ENCODE measurements around the gene CCNF.

CCNF gene

GRCh38 chr16:2471653-2472487 lies 42.6 kb downstream of the CCNF start:
- no peak for DNase-seq (ENCODE audit: low read depth, low spot score)
- H3K4me3 ChIP-seq (ENCODE audit: low read depth, low read length), result no peak overlapping the region
- TF ChIP-seq CTCF (IDR thresholded peaks at IDR 0.05; ENCODE audit: low read depth, low read length), result no peak
- in situ Hi-C loops (cut with HindIII; ENCODE audit: low sequenced_read_pairs), result no loop called here

- in situ Hi-C loops (cut with HindIII; ENCODE audit: low sequenced_read_pairs), result no loop called here
- H3K4me3 ChIP-seq (ENCODE audit: low read depth, low read length), result no peak overlapping the region
- DNase-seq (ENCODE audit: low read depth, low spot score), result no peak
- TF ChIP-seq CTCF (IDR thresholded peaks at IDR 0.05; ENCODE audit: low read depth, low read length), result no peak
Observed at GRCh38 chr16:2472488-2472864, 43.2 kb downstream of the CCNF start.

- TF ChIP-seq CTCF (IDR thresholded peaks at IDR 0.05; ENCODE audit: low read depth, low read length), result no peak
- DNase-seq (ENCODE audit: low read depth, low spot score), result no peak
- no peak overlapping the region for H3K4me3 ChIP-seq (ENCODE audit: low read depth, low read length)
- in situ Hi-C loops (cut with HindIII; ENCODE audit: low sequenced_read_pairs), result no loop called here
Observed at GRCh38 chr16:2472885-2473445, 43.7 kb downstream of the CCNF start.

GRCh38 chr16:2473446-2473926 lies 44.2 kb downstream of the CCNF start:
- no peak for DNase-seq (ENCODE audit: low read depth, low spot score)
- H3K4me3 ChIP-seq (ENCODE audit: low read depth, low read length), result no peak overlapping the region
- in situ Hi-C loops (cut with HindIII; ENCODE audit: low sequenced_read_pairs), result no loop called here
- no peak for TF ChIP-seq CTCF (IDR thresholded peaks at IDR 0.05; ENCODE audit: low read depth, low read length)

- peak overlapping the region; percentile 68 for H3K4me3 ChIP-seq (ENCODE audit: low read depth, low read length)
- TF ChIP-seq CTCF (IDR thresholded peaks at IDR 0.05; ENCODE audit: low read depth, low read length), result peak; percentile 25
- in situ Hi-C loops (cut with HindIII; ENCODE audit: low sequenced_read_pairs), result no loop called here
- no peak for DNase-seq (ENCODE audit: low read depth, low spot score)
Observed at GRCh38 chr16:2473999-2474876, 45.0 kb downstream of the CCNF start.

- H3K4me3 ChIP-seq (ENCODE audit: low read depth, low read length), result peak within 1 kb of the TSS; percentile 68
- no peak for TF ChIP-seq CTCF (IDR thresholded peaks at IDR 0.05; ENCODE audit: low read depth, low read length)
- in situ Hi-C loops (cut with HindIII; ENCODE audit: low sequenced_read_pairs), result no loop called here
- peak; percentile 71 for DNase-seq (ENCODE audit: low read depth, low spot score)
Observed at GRCh38 chr16:2474877-2475412, 45.7 kb downstream of the CCNF start, which contains the start of gene TBC1D24. Gene TBC1D24 (plus strand): TSS chr16:2475127. CDS start chr16:2496149, 21,022 bp downstream.
